K562 (cell line): ENCODE data around the gene DR1.

Experiments
- HDAC6 ChIP-seq: IDR thresholded peaks from 2 replicates; pipeline ENCODE4 v1.6.1; 2012; ENCODE audit warnings: low read depth, mild to moderate bottlenecking, control low read depth, inconsistent platforms, low read length, moderate library complexity
- RBM22 ChIP-seq: fragments of 200-400 bp; formaldehyde crosslinking; IDR thresholded peaks from 2 replicates; pipeline ENCODE4 v1.6.1; 2018; ENCODE audit warnings: low read length, low read depth; ENCODE audit not compliant: poor library complexity, severe bottlenecking
- TFAM ChIP-seq: fragments of 250-450 bp; sonication (Bioruptor Pico); conservative IDR thresholded peaks from 2 replicates; pipeline ENCODE4 v1.5.0; 2021; ENCODE audit warnings: mild to moderate bottlenecking, moderate library complexity
- ZNF124 ChIP-seq: sonication (generic); formaldehyde crosslinking; IDR thresholded peaks from 2 replicates; pipeline ENCODE4 v1.8.1; 2022; ENCODE audit warnings: missing genetic modification reagents
- ZNF184 ChIP-seq: sonication (generic); formaldehyde crosslinking; IDR thresholded peaks from 2 replicates; pipeline ENCODE4 v1.5.0; 2020; ENCODE audit warnings: missing genetic modification reagents
- ZNF24 ChIP-seq: fragments of 450-650 bp; IDR thresholded peaks from 2 replicates; pipeline ENCODE4 v1.6.1; 2016
- TF ChIP-seq, protein P1 (sequence below): IDR thresholded peaks from 3 replicates; pipeline ENCODE4 v1.6.1; 2011; ENCODE audit warnings: borderline replicate concordance, mild to moderate bottlenecking, moderate library complexity; ENCODE audit not compliant: insufficient read length; ENCODE audit errors: extremely low read depth
- TF ChIP-seq, protein P2 (sequence below), 3 experiments: IDR thresholded peaks in 2 of 3; conservative IDR thresholded peaks in 1 of 3; 2 replicates each; pipeline ENCODE4 v1.5.1; 2011 to 2012; ENCODE audit warnings: low read length in 3 of 3, mild to moderate bottlenecking in 3 of 3, control low read depth in 2 of 3, improper control_type of control experiment in 1 of 3, inconsistent platforms in 1 of 3, low read depth in 1 of 3, mixed read lengths in 1 of 3, moderate library complexity in 1 of 3; ENCODE audit not compliant: insufficient read depth in 2 of 3
- TF ChIP-seq, protein P3 (sequence below), 2 experiments: fragments of 450-650 bp; formaldehyde crosslinking in 1 of 2; IDR thresholded peaks; 2 replicates each; pipeline versions ENCODE4 v1.4.0 to v1.6.1; 2014 to 2020; ENCODE audit warnings: mild to moderate bottlenecking in 2 of 2, borderline replicate concordance in 1 of 2, low read depth in 1 of 2

- TF ChIP-seq, protein P1, sequence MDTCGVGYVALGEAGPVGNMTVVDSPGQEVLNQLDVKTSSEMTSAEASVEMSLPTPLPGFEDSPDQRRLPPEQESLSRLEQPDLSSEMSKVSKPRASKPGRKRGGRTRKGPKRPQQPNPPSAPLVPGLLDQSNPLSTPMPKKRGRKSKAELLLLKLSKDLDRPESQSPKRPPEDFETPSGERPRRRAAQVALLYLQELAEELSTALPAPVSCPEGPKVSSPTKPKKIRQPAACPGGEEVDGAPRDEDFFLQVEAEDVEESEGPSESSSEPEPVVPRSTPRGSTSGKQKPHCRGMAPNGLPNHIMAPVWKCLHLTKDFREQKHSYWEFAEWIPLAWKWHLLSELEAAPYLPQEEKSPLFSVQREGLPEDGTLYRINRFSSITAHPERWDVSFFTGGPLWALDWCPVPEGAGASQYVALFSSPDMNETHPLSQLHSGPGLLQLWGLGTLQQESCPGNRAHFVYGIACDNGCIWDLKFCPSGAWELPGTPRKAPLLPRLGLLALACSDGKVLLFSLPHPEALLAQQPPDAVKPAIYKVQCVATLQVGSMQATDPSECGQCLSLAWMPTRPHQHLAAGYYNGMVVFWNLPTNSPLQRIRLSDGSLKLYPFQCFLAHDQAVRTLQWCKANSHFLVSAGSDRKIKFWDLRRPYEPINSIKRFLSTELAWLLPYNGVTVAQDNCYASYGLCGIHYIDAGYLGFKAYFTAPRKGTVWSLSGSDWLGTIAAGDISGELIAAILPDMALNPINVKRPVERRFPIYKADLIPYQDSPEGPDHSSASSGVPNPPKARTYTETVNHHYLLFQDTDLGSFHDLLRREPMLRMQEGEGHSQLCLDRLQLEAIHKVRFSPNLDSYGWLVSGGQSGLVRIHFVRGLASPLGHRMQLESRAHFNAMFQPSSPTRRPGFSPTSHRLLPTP: no peak
- TF ChIP-seq TFAM (CRISPR knock-in tag) (no peak), ZNF124 (CRISPR knock-in tag) (no peak), RBM22 (no peak), ZNF184 (CRISPR knock-in tag) (no peak), HDAC6 (no peak), ZNF24 (no peak)
- TF ChIP-seq, protein P2, sequence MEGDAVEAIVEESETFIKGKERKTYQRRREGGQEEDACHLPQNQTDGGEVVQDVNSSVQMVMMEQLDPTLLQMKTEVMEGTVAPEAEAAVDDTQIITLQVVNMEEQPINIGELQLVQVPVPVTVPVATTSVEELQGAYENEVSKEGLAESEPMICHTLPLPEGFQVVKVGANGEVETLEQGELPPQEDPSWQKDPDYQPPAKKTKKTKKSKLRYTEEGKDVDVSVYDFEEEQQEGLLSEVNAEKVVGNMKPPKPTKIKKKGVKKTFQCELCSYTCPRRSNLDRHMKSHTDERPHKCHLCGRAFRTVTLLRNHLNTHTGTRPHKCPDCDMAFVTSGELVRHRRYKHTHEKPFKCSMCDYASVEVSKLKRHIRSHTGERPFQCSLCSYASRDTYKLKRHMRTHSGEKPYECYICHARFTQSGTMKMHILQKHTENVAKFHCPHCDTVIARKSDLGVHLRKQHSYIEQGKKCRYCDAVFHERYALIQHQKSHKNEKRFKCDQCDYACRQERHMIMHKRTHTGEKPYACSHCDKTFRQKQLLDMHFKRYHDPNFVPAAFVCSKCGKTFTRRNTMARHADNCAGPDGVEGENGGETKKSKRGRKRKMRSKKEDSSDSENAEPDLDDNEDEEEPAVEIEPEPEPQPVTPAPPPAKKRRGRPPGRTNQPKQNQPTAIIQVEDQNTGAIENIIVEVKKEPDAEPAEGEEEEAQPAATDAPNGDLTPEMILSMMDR (IDR thresholded peaks at IDR 0.05 in 2 of 3, conservative IDR thresholded peaks at IDR 0.05 in 1 of 3; ENCODE audit: insufficient read depth in 2 of 3, low read depth in 1 of 3, low read length in 3 of 3): no peak
- TF ChIP-seq, protein P3, sequence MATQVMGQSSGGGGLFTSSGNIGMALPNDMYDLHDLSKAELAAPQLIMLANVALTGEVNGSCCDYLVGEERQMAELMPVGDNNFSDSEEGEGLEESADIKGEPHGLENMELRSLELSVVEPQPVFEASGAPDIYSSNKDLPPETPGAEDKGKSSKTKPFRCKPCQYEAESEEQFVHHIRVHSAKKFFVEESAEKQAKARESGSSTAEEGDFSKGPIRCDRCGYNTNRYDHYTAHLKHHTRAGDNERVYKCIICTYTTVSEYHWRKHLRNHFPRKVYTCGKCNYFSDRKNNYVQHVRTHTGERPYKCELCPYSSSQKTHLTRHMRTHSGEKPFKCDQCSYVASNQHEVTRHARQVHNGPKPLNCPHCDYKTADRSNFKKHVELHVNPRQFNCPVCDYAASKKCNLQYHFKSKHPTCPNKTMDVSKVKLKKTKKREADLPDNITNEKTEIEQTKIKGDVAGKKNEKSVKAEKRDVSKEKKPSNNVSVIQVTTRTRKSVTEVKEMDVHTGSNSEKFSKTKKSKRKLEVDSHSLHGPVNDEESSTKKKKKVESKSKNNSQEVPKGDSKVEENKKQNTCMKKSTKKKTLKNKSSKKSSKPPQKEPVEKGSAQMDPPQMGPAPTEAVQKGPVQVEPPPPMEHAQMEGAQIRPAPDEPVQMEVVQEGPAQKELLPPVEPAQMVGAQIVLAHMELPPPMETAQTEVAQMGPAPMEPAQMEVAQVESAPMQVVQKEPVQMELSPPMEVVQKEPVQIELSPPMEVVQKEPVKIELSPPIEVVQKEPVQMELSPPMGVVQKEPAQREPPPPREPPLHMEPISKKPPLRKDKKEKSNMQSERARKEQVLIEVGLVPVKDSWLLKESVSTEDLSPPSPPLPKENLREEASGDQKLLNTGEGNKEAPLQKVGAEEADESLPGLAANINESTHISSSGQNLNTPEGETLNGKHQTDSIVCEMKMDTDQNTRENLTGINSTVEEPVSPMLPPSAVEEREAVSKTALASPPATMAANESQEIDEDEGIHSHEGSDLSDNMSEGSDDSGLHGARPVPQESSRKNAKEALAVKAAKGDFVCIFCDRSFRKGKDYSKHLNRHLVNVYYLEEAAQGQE (IDR thresholded peaks at IDR 0.05; ENCODE audit: borderline replicate concordance): no peak
- TF ChIP-seq, protein P3 (CRISPR knock-in tag; IDR thresholded peaks at IDR 0.05; ENCODE audit: low read depth): no peak
Observed at GRCh38 chr1:93301131-93301530, 44.6 kb upstream of the DR1 start.
